K562 treated with DMSO at 1 percent for 12 hours (cell line): ENCODE measurements around the gene FSHR. TPM values are rescaled to one million over a fixed set of nuclear protein-coding genes. Genes with fewer than 3 reads are reported as not detected.

Experiments used
- total RNA-seq: library from RNA; unstranded; fragments of 300-600 nt; gene quantifications from 2 replicates; pipeline ENCODE4 v1.2.3, GENCODE V29; 2022; ENCODE audit not compliant: insufficient read depth

FSHR gene
- total RNA-seq: not detected in 2 replicates

GRCh38 chr2:49154140-49154539, at the start of gene FSHR:
FSHR (minus strand) TSS chr2:49154515; CDS start chr2:49154417, 98 bp downstream.

